Esophagus muscularis mucosa (tissue), 4 donors: ENCODE results near the gene IL12RB2. TPM values are rescaled to one million over a fixed set of nuclear protein-coding genes. Genes with fewer than 3 reads are reported as not detected.

Experiments
- DNase-seq: peaks from one replicate; pipeline ENCODE4 v3.0.0-alpha.2; 2017; ENCODE audit errors: extremely low spot score
- H3K27ac ChIP-seq, 4 donors: fragments of 200-600 bp; sonication (generic); replicated peaks in 1 of 4; 1 replicate in 3 of 4; 2 replicates in 1 of 4; pipeline ENCODE4 v1.5.1; 2016 to 2019; ENCODE audit warnings: mild to moderate bottlenecking in 1 of 4
- H3K27me3 ChIP-seq, 4 donors: fragments of 200-600 bp; sonication (generic); one replicate each; pipeline versions ENCODE4 v1.5.1 to v1.6.0; 2016 to 2019
- H3K36me3 ChIP-seq, 4 donors: fragments of 200-600 bp; sonication (generic); one replicate each; pipeline ENCODE4 v1.5.1; 2016 to 2019
- H3K4me1 ChIP-seq, 4 donors: fragments of 200-600 bp; sonication (generic); one replicate each; pipeline ENCODE4 v1.5.1; 2016 to 2019
- H3K4me3 ChIP-seq, 4 donors: fragments of 200-600 bp; sonication (generic); 1 replicate in 2 of 4; 2 replicates in 2 of 4; pipeline ENCODE4 v1.5.1; 2016 to 2019; ENCODE audit warnings: mild to moderate bottlenecking in 4 of 4, moderate library complexity in 1 of 4
- H3K9me3 ChIP-seq, 4 donors: fragments of 200-600 bp; sonication (generic); 1 replicate in 3 of 4; 2 replicates in 1 of 4; pipeline ENCODE4 v1.5.1; 2016 to 2019
- EP300 ChIP-seq: sonication (generic); formaldehyde crosslinking; IDR thresholded peaks from one replicate; pipeline ENCODE4 v1.6.1; 2017; ENCODE audit warnings: antibody characterized with exemption
- POLR2A ChIP-seq: fragments of 450-650 bp; IDR thresholded peaks from one replicate; pipeline ENCODE4 v1.6.1; 2017; ENCODE audit warnings: antibody characterized with exemption, moderate library complexity, mild to moderate bottlenecking, low read depth
- POLR2AphosphoS5 ChIP-seq, 2 donors: sonication (generic); formaldehyde crosslinking; IDR thresholded peaks; one replicate each; pipeline ENCODE4 v1.6.1; 2017; ENCODE audit warnings: antibody characterized with exemption in 2 of 2
- WGBS: methylation state at CpG from one replicate; pipeline ENCODE4 v1.1.5; 2018; 5-methylcytosine and 5-hydroxymethylcytosine counted together
- intact Hi-C: fragments of 100-400 bp; cut with DNase I; formaldehyde crosslinking; loops from one replicate; pipeline ENCODE4 v1.15.1; 2023
- total RNA-seq, 4 donors: library from RNA; depleted of rRNA; stranded (reverse); fragments of >200 nt; gene quantifications; one replicate each; pipeline versions ENCODE4 v1.1.0 to v1.2.1, GENCODE V29; 2016
- TF ChIP-seq, protein P1 (sequence below), 3 experiments: fragments of 200-600 bp in 2 of 3; fragments of 450-650 bp in 1 of 3; sonication (generic) in 2 of 3; IDR thresholded peaks; one replicate each; pipeline ENCODE4 v1.5.1; 2017 to 2019; ENCODE audit warnings: antibody characterized with exemption in 3 of 3, mild to moderate bottlenecking in 2 of 3, moderate library complexity in 1 of 3

Gene IL12RB2
- total RNA-seq, 4 donors from 2014 or later, result 0.29 to 1.3 (median 0.65) TPM; not detected in 1

DNA sequence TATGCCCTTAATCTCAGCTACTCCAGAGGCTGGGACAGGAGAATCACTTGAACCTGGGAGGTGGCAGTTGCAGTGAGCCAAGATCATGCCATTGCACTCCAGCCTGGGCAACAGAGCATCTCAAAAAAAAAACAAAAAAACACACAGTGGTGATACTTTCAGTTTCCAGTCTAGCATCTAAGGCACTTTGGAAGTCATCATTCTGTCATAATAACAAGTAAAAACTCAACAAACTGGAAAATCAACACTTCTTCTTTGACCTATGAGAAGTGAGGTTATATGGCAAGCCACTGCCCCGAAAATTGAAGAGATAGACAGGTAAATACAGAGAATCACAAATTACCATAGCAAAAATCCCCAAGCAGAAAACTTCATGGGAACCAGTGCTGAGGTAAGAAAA, 51.9 kb downstream of the IL12RB2 start:
- intact Hi-C loops, result no loop called here
- 45% methylated on average over 1 of the region's 1 CpG for WGBS
- Histone ChIP-seq H3K36me3 (no peaks in the 10 kb centered on the region), H3K4me1 (no peaks in the 10 kb centered on the region), H3K4me3 (no peak overlapping the region), H3K9me3 (no peaks in the 10 kb centered on the region), H3K27me3 (no peaks in the 10 kb centered on the region), H3K27ac (no peak overlapping the region)
- no peak for DNase-seq
- TF ChIP-seq, protein P1, sequence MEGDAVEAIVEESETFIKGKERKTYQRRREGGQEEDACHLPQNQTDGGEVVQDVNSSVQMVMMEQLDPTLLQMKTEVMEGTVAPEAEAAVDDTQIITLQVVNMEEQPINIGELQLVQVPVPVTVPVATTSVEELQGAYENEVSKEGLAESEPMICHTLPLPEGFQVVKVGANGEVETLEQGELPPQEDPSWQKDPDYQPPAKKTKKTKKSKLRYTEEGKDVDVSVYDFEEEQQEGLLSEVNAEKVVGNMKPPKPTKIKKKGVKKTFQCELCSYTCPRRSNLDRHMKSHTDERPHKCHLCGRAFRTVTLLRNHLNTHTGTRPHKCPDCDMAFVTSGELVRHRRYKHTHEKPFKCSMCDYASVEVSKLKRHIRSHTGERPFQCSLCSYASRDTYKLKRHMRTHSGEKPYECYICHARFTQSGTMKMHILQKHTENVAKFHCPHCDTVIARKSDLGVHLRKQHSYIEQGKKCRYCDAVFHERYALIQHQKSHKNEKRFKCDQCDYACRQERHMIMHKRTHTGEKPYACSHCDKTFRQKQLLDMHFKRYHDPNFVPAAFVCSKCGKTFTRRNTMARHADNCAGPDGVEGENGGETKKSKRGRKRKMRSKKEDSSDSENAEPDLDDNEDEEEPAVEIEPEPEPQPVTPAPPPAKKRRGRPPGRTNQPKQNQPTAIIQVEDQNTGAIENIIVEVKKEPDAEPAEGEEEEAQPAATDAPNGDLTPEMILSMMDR (IDR thresholded peaks at IDR 0.05), result no peak
- TF ChIP-seq POLR2AphosphoS5 (IDR thresholded peaks at IDR 0.05) (no peak), EP300 (no peak), POLR2A (no peak)

DNA sequence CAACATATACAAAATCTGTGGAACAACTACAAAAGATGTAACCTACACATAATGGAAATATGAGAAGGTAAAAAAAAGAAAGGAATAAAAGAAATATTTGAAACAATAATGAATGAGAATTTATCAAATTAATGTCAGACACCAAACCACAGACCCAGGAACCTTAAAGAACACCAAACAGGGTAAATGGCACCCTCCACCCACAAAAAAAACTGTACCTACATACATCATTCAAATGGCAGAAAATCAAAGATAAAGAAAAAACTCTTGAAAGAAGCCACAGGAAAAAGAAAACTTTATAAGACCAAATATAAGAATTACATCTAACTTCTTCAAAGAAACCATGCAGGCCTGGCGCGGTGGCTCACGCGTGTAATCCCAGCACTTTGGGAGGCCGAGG, 54.0 kb downstream of the IL12RB2 start:
- Histone ChIP-seq H3K27ac (no peak overlapping the region), H3K4me1 (no peaks in the 10 kb centered on the region), H3K36me3 (no peaks in the 10 kb centered on the region), H3K9me3 (no peaks in the 10 kb centered on the region), H3K27me3 (no peaks in the 10 kb centered on the region), H3K4me3 (no peak overlapping the region)
- intact Hi-C loops, result no loop called here
- DNase-seq, result no peak
- 95% methylated on average over 5 of the region's 5 CpGs for WGBS
- TF ChIP-seq POLR2A (no peak), POLR2AphosphoS5 (IDR thresholded peaks at IDR 0.05) (no peak), EP300 (no peak)
- TF ChIP-seq, protein P1 (IDR thresholded peaks at IDR 0.05), result no peak

DNA sequence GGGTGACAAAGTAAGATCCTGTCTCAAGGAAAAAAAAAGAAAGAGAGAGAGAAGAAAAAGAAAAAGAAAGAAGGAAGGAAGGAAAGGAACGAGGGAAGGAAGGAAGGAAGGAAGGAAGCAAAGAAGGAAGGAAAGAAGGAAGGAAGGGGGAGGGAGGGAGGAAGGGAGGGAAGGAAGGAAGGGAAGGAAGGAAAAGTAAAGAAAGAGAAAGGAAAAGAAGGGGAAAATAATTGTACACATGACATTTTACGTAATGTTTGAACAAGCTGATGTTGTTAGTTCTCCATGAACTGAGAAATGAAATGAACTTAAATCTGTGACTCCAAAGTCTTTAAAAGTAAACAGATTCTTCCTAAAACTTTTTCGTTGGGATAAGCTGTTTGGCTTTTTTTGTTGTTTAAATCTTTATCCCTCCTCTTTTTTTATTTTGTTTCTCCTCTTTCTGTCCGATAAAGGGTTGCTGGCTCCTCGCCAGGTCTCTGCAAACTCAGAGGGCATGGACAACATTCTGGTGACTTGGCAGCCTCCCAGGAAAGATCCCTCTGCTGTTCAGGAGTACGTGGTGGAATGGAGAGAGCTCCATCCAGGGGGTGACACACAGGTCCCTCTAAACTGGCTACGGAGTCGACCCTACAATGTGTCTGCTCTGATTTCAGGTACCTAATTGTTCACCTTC, 59.8 kb downstream of the IL12RB2 start:
- H3K9me3 ChIP-seq, result no peaks in the 10 kb centered on the region
- no peaks in the 10 kb centered on the region for H3K36me3 ChIP-seq
- peaks cover 0 to 4% (median 0%) of the 10 kb centered on the region in 4 donors for H3K4me1 ChIP-seq
- no peak for DNase-seq
- WGBS, result 42% methylated on average over 8 of the region's 8 CpGs
- no peak overlapping the region for H3K27ac ChIP-seq
- no peak for TF ChIP-seq POLR2AphosphoS5 (IDR thresholded peaks at IDR 0.05)
- intact Hi-C loops, result no loop called here
- H3K27me3 ChIP-seq, result no peaks in the 10 kb centered on the region
- H3K4me3 ChIP-seq, result no peak overlapping the region

DNA sequence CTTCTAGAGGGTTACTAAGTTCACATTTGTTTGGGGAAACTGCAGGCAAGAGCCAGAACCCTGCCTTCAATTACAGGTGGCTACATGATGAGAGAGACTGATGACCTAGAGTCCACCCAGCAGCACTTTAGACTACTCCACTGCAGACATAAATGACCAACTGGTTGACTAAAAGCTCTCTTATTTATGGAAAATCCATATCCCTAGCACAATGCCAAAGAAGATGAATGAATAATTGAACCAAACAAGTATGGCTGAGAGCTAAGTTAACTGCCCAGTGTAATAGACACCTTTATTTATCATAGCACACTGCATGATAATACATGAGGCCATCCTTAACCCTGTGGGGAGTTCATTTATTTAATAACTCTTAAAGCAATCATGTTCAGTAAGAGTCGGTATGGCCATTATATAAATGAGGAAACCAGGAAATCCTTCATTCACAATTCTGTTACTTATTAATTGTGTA, 60.4 kb downstream of the IL12RB2 start:
- 75% methylated on average over 1 of the region's 1 CpG for WGBS
- Histone ChIP-seq H3K4me3 (no peak overlapping the region), H3K27ac (no peak overlapping the region), H3K4me1 (peaks cover 0 to 4% (median 0%) of the 10 kb centered on the region in 4 donors), H3K27me3 (no peaks in the 10 kb centered on the region), H3K9me3 (no peaks in the 10 kb centered on the region), H3K36me3 (no peaks in the 10 kb centered on the region)
- no peak for DNase-seq
- TF ChIP-seq, protein P1 (IDR thresholded peaks at IDR 0.05), result no peak
- no peak for TF ChIP-seq POLR2A
- no peak for TF ChIP-seq EP300
- no peak for TF ChIP-seq POLR2AphosphoS5 (IDR thresholded peaks at IDR 0.05)
- intact Hi-C loops, result no loop called here

DNA sequence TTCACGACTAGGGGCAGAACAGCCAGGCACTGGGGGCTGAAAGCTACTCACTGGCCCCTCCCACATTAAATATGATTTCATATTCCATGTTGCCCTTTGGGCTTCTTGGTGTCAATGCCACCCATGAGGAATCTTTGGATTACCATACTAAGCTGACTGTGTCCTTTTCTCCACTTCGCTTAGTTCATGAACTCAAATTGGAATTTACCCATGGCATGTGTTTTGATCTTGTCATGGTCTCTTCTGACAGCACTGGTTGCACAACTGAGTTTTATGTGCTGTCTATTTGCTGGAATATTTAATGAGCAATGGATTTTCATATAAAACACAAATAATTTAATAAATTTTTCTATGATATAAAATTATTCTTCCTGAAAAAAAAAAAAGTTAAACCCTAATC, 63.4 kb downstream of the IL12RB2 start:
- Histone ChIP-seq H3K4me1 (peaks cover 0 to 4% (median 0%) of the 10 kb centered on the region in 4 donors), H3K4me3 (no peak overlapping the region), H3K36me3 (no peaks in the 10 kb centered on the region), H3K9me3 (no peaks in the 10 kb centered on the region), H3K27ac (no peak overlapping the region), H3K27me3 (no peaks in the 10 kb centered on the region)
- TF ChIP-seq, protein P1 (IDR thresholded peaks at IDR 0.05), result no peak
- TF ChIP-seq POLR2AphosphoS5 (IDR thresholded peaks at IDR 0.05) (no peak), EP300 (no peak), POLR2A (no peak)
- no peak for DNase-seq
- intact Hi-C loops, result no loop called here
- 100% methylated on average over 2 of the region's 2 CpGs for WGBS
